ENCODE data around the gene NAALADL2.
A peak's percentile ranks its signal among the peaks of the same experiment; 100 is the strongest.
"Not testable (repeated sequence)": the region's sequence is repeated elsewhere in the genome, so short reads cannot be mapped to it uniquely, and the experiment has no call there.

The NAALADL2 gene

GRCh38 chr3:175422744-175423143 is 563.6 kb downstream of the NAALADL2 start:
- no peak for DNase-seq (ENCODE audit: low read depth)
- H3K4me3 ChIP-seq (ENCODE audit: low read depth, low read length), result no peak overlapping the region

- H3K4me3 ChIP-seq (ENCODE audit: low read depth, low read length); DNase-seq (ENCODE audit: low read depth): not testable (repeated sequence)
Measured at GRCh38 chr3:175423848-175424247, 564.7 kb downstream of the NAALADL2 start.

GRCh38 chr3:175426805-175427204 is 567.7 kb downstream of the NAALADL2 start:
- no peak for DNase-seq (ENCODE audit: low read depth)
- no peak overlapping the region for H3K4me3 ChIP-seq (ENCODE audit: low read depth, low read length)

GRCh38 chr3:175428466-175428865 is 569.3 kb downstream of the NAALADL2 start:
- H3K4me3 ChIP-seq (ENCODE audit: low read depth, low read length), result no peak overlapping the region
- DNase-seq (ENCODE audit: low read depth), result no peak

GRCh38 chr3:175430983-175431773 is 572.0 kb downstream of the NAALADL2 start:
- H3K4me3 ChIP-seq (ENCODE audit: low read depth, low read length), result no peak overlapping the region
- peak; percentile 69 for DNase-seq (ENCODE audit: low read depth)

GRCh38 chr3:175432376-175433025 is 573.4 kb downstream of the NAALADL2 start:
- no peak overlapping the region for H3K4me3 ChIP-seq (ENCODE audit: low read depth, low read length)
- DNase-seq (ENCODE audit: low read depth), result peak; percentile 48

- peak; percentile 76 for DNase-seq (ENCODE audit: low read depth)
- H3K4me3 ChIP-seq (ENCODE audit: low read depth, low read length), result no peak overlapping the region
Measured at GRCh38 chr3:175433026-175433674, 574.0 kb downstream of the NAALADL2 start.

GRCh38 chr3:175434561-175434960 is 575.4 kb downstream of the NAALADL2 start:
- no peak for DNase-seq (ENCODE audit: low read depth)
- H3K4me3 ChIP-seq (ENCODE audit: low read depth, low read length), result no peak overlapping the region

GRCh38 chr3:175443682-175444081 is 584.5 kb downstream of the NAALADL2 start:
- DNase-seq (ENCODE audit: low read depth), result no peak
- no peak overlapping the region for H3K4me3 ChIP-seq (ENCODE audit: low read depth, low read length)

- no peak for DNase-seq (ENCODE audit: low read depth)
- no peak overlapping the region for H3K4me3 ChIP-seq (ENCODE audit: low read depth, low read length)
Measured at GRCh38 chr3:175445741-175446140, 586.6 kb downstream of the NAALADL2 start.

- H3K4me3 ChIP-seq (ENCODE audit: low read depth, low read length), result no peak overlapping the region
- no peak for DNase-seq (ENCODE audit: low read depth)
Measured at GRCh38 chr3:175447521-175447920, 588.4 kb downstream of the NAALADL2 start.

- no peak for DNase-seq (ENCODE audit: low read depth)
- no peak overlapping the region for H3K4me3 ChIP-seq (ENCODE audit: low read depth, low read length)
Measured at GRCh38 chr3:175453361-175453760, 594.2 kb downstream of the NAALADL2 start.

- no peak for DNase-seq (ENCODE audit: low read depth)
- no peak overlapping the region for H3K4me3 ChIP-seq (ENCODE audit: low read depth, low read length)
Measured at GRCh38 chr3:175456466-175456865, 597.3 kb downstream of the NAALADL2 start.

- no peak for DNase-seq (ENCODE audit: low read depth)
- no peak overlapping the region for H3K4me3 ChIP-seq (ENCODE audit: low read depth, low read length)
Measured at GRCh38 chr3:175457301-175457700, 598.2 kb downstream of the NAALADL2 start.

- not testable (repeated sequence) for DNase-seq (ENCODE audit: low read depth); H3K4me3 ChIP-seq (ENCODE audit: low read depth, low read length)
Measured at GRCh38 chr3:175460849-175461399, 601.8 kb downstream of the NAALADL2 start.

- no peak overlapping the region for H3K4me3 ChIP-seq (ENCODE audit: low read depth, low read length)
- DNase-seq (ENCODE audit: low read depth), result no peak
Measured at GRCh38 chr3:175464362-175464761, 605.2 kb downstream of the NAALADL2 start.

GRCh38 chr3:175469124-175469523 is 610.0 kb downstream of the NAALADL2 start:
- no peak overlapping the region for H3K4me3 ChIP-seq (ENCODE audit: low read depth, low read length)
- no peak for DNase-seq (ENCODE audit: low read depth)

- no peak for DNase-seq (ENCODE audit: low read depth)
- H3K4me3 ChIP-seq (ENCODE audit: low read depth, low read length), result no peak overlapping the region
Measured at GRCh38 chr3:175475765-175476164, 616.6 kb downstream of the NAALADL2 start.

GRCh38 chr3:175476489-175476888 is 617.4 kb downstream of the NAALADL2 start:
- DNase-seq (ENCODE audit: low read depth), result no peak
- no peak overlapping the region for H3K4me3 ChIP-seq (ENCODE audit: low read depth, low read length)

- no peak for DNase-seq (ENCODE audit: low read depth)
- H3K4me3 ChIP-seq (ENCODE audit: low read depth, low read length), result no peak overlapping the region
Measured at GRCh38 chr3:175477651-175478224, 618.6 kb downstream of the NAALADL2 start.

Data from skeletal muscle cell (primary cell).